HepG2 (cell line): ENCODE data around the gene FAF1. TPM values are rescaled to one million over a fixed set of nuclear protein-coding genes. Genes with fewer than 3 reads are reported as not detected.

Source experiments
- ATF6 ChIP-seq: sonication (generic); formaldehyde crosslinking; conservative IDR thresholded peaks from 2 replicates; pipeline ENCODE4 v1.4.0; 2020; ENCODE audit warnings: missing genetic modification reagents
- BCL6 ChIP-seq: IDR thresholded peaks from 2 replicates; pipeline ENCODE4 v1.6.1; 2016; ENCODE audit warnings: missing genetic modification reagents, missing compliant biosample characterization
- KDM3A ChIP-seq: IDR thresholded peaks from 2 replicates; pipeline ENCODE4 v1.6.1; 2018; ENCODE audit warnings: low read depth, missing compliant biosample characterization
- MTF2 ChIP-seq: sonication (generic); formaldehyde crosslinking; IDR thresholded peaks from 2 replicates; pipeline ENCODE4 v1.5.0; 2020; ENCODE audit warnings: missing genetic modification reagents, borderline replicate concordance
- PTBP1 ChIP-seq: fragments of 200-400 bp; formaldehyde crosslinking; IDR thresholded peaks from 2 replicates; pipeline ENCODE4 v1.6.1; 2018; ENCODE audit warnings: low read length, low read depth; ENCODE audit not compliant: poor library complexity, severe bottlenecking
- SKIL ChIP-seq: sonication (generic); formaldehyde crosslinking; IDR thresholded peaks from 2 replicates; pipeline ENCODE4 v1.8.0; 2022; ENCODE audit warnings: missing genetic modification reagents, mild to moderate bottlenecking, moderate library complexity, borderline replicate concordance
- SP140L ChIP-seq: sonication (generic); formaldehyde crosslinking; IDR thresholded peaks from 2 replicates; pipeline ENCODE4 v1.4.0; 2020; ENCODE audit warnings: missing genetic modification reagents, borderline replicate concordance
- ZNF335 ChIP-seq: sonication (generic); formaldehyde crosslinking; IDR thresholded peaks from 2 replicates; pipeline ENCODE4 v1.4.0; 2020; ENCODE audit warnings: missing genetic modification reagents
- ZNF431 ChIP-seq: sonication (generic); formaldehyde crosslinking; IDR thresholded peaks from 2 replicates; pipeline ENCODE4 v1.9.0; 2022; ENCODE audit warnings: missing genetic modification reagents, low read depth, mild to moderate bottlenecking, borderline replicate concordance
- ZNF569 ChIP-seq: sonication (generic); formaldehyde crosslinking; IDR thresholded peaks from 2 replicates; pipeline ENCODE4 v1.5.0; 2020; ENCODE audit warnings: mild to moderate bottlenecking, missing genetic modification reagents, moderate library complexity, borderline replicate concordance
- ZNF609 ChIP-seq: sonication (generic); formaldehyde crosslinking; IDR thresholded peaks from 2 replicates; pipeline ENCODE4 v1.4.0; 2020; ENCODE audit warnings: mild to moderate bottlenecking, missing genetic modification reagents, borderline replicate concordance
- ZNF788 ChIP-seq: sonication (generic); formaldehyde crosslinking; IDR thresholded peaks from 2 replicates; pipeline ENCODE4 v1.5.0; 2020; ENCODE audit warnings: mild to moderate bottlenecking, missing genetic modification reagents, borderline replicate concordance
- polyA plus RNA-seq, 8 experiments: library from polyadenylated mRNA; depleted of rRNA in 3 of 8; stranded (reverse) in 7 of 8; unstranded in 1 of 8; fragments of >200 nt; fragmentation: Illumina TruSeq in 4 of 8; extraction: Trizol in 4 of 8; gene quantifications; 2 replicates each; pipeline versions ENCODE4 v1.2.1 to v1.2.3, GENCODE V29; 2011 to 2016; ENCODE audit warnings: low read depth in 4 of 8, missing spikeins in 1 of 8, mixed read lengths in 1 of 8; ENCODE audit not compliant: insufficient read depth in 1 of 8
- total RNA-seq, 5 experiments: library from RNA; depleted of rRNA; stranded (reverse); fragments of >200 nt; fragmentation: Illumina TruSeq; extraction: Trizol; gene quantifications; 2 replicates each; pipeline ENCODE4 v1.2.3, GENCODE V29; 2016; ENCODE audit warnings: low read depth in 1 of 5

The FAF1 gene
- total and polyA plus RNA-seq, 2 of the 13 experiments (the other 11 are each of a cell fraction or from before 2014, with no cell fraction given): 19.4 to 63.3 TPM

GRCh38 chr1:50969611-50970508, 9.8 kb upstream of the FAF1 start, which contains the start of gene CDKN2C (continued):
- TF ChIP-seq ZNF609: no peak
- TF ChIP-seq PTBP1: peak; percentile 7
- TF ChIP-seq ZNF335 (CRISPR knock-in tag): no peak
- no peak for TF ChIP-seq ZNF569 (CRISPR knock-in tag)
- TF ChIP-seq KDM3A: no peak
- no peak for TF ChIP-seq ZNF431 (CRISPR knock-in tag)
- no peak for TF ChIP-seq MTF2 (CRISPR knock-in tag)
- TF ChIP-seq ATF6 (CRISPR knock-in tag): no peak
- no peak for TF ChIP-seq SKIL
- no peak for TF ChIP-seq SP140L (CRISPR knock-in tag)
- 0 out of 2 replicates have a peak, but pooled peaks have one; percentile 44 for TF ChIP-seq ZNF788 (CRISPR knock-in tag)
- no peak for TF ChIP-seq BCL6 (CRISPR knock-in tag)
